NAMALWA (cell line): ENCODE results near the gene STOM.

ENCODE experiments used
- DNase-seq: peaks from one replicate; pipeline ENCODE4 v3.0.0-alpha.2; 2015; ENCODE audit warnings: low spot score

Gene STOM

GRCh38 chr9:121348221-121348620 is 21.8 kb downstream of the STOM start:
- no peak for DNase-seq

GRCh38 chr9:121345070-121345469 is 25.0 kb downstream of the STOM start:
- DNase-seq, result no peak

GRCh38 chr9:121344184-121344583 is 25.9 kb downstream of the STOM start:
- no peak for DNase-seq

- DNase-seq, result no peak
Measured at GRCh38 chr9:121340676-121341392, 29.2 kb downstream of the STOM start.

- DNase-seq, result no peak
Measured at GRCh38 chr9:121339437-121339836, 30.6 kb downstream of the STOM start.

GRCh38 chr9:121336665-121337064 is 33.4 kb downstream of the STOM start:
- no peak for DNase-seq

GRCh38 chr9:121333950-121334773 is 35.9 kb downstream of the STOM start:
- no peak for DNase-seq

- no peak for DNase-seq
Measured at GRCh38 chr9:121331992-121332685, 37.9 kb downstream of the STOM start.

- DNase-seq, result no peak
Measured at GRCh38 chr9:121331549-121331948, 38.5 kb downstream of the STOM start.

GRCh38 chr9:121328876-121329681 is 41.0 kb downstream of the STOM start:
- DNase-seq, result no peak

- no peak for DNase-seq
Measured at GRCh38 chr9:121328476-121328875, 41.6 kb downstream of the STOM start.

GRCh38 chr9:121326901-121327613 is 43.0 kb downstream of the STOM start:
- no peak for DNase-seq

- DNase-seq, result no peak
Measured at GRCh38 chr9:121326130-121326838, 43.8 kb downstream of the STOM start.

- DNase-seq, result no peak
Measured at GRCh38 chr9:121325387-121325786, 44.7 kb downstream of the STOM start.

GRCh38 chr9:121324755-121325154 is 45.3 kb downstream of the STOM start:
- no peak for DNase-seq

- DNase-seq, result no peak
Measured at GRCh38 chr9:121324316-121324715, 45.7 kb downstream of the STOM start.

GRCh38 chr9:121323449-121324151 is 46.5 kb downstream of the STOM start:
- DNase-seq, result no peak

GRCh38 chr9:121322737-121323448 is 47.2 kb downstream of the STOM start:
- DNase-seq, result no peak

- DNase-seq, result no peak
Measured at GRCh38 chr9:121322037-121322736, 47.9 kb downstream of the STOM start.
